ENCODE results near the gene EFHC2.

The EFHC2 gene

DNA sequence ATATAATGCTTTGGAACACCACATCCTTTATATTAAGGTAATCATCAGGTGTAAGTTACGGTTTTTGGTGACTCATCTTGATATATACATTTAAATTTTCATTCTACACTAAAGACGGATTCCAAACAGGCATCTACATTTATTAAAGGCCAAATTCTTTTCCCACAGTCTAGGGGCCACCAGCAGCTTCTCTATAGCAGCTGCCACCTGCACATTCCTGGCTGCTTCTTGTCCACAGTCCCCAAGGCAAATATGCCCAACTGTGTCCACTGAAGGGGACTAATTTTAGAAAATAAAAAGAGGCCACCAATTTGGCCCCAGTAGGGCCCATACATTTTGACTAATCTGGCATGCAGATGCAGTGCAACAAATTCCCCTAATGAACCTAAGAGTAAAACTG lies 96.6 kb downstream of the EFHC2 start:
- ATAC-seq = no peak
- no peak for TF ChIP-seq PPARA (CRISPR knock-in tag; IDR thresholded peaks at IDR 0.05; ENCODE audit: borderline replicate concordance)
- TF ChIP-seq GLIS3 (CRISPR knock-in tag; IDR thresholded peaks at IDR 0.05) = no peak
- TF ChIP-seq ZC3H10 (CRISPR knock-in tag; IDR thresholded peaks at IDR 0.05) = no peak
- TF ChIP-seq TOX (CRISPR knock-in tag; IDR thresholded peaks at IDR 0.05; ENCODE audit: borderline replicate concordance) = no peak
- TF ChIP-seq ZNF565 (CRISPR knock-in tag; conservative IDR thresholded peaks at IDR 0.05; ENCODE audit: low read depth) = no peak
- no peak for TF ChIP-seq BACH2 (CRISPR knock-in tag; IDR thresholded peaks at IDR 0.05; ENCODE audit: borderline replicate concordance)
- TF ChIP-seq CSDC2 (CRISPR knock-in tag; IDR thresholded peaks at IDR 0.05) = no peak
- TF ChIP-seq, protein P1, sequence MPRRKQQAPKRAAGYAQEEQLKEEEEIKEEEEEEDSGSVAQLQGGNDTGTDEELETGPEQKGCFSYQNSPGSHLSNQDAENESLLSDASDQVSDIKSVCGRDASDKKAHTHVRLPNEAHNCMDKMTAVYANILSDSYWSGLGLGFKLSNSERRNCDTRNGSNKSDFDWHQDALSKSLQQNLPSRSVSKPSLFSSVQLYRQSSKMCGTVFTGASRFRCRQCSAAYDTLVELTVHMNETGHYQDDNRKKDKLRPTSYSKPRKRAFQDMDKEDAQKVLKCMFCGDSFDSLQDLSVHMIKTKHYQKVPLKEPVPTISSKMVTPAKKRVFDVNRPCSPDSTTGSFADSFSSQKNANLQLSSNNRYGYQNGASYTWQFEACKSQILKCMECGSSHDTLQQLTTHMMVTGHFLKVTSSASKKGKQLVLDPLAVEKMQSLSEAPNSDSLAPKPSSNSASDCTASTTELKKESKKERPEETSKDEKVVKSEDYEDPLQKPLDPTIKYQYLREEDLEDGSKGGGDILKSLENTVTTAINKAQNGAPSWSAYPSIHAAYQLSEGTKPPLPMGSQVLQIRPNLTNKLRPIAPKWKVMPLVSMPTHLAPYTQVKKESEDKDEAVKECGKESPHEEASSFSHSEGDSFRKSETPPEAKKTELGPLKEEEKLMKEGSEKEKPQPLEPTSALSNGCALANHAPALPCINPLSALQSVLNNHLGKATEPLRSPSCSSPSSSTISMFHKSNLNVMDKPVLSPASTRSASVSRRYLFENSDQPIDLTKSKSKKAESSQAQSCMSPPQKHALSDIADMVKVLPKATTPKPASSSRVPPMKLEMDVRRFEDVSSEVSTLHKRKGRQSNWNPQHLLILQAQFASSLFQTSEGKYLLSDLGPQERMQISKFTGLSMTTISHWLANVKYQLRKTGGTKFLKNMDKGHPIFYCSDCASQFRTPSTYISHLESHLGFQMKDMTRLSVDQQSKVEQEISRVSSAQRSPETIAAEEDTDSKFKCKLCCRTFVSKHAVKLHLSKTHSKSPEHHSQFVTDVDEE (CRISPR knock-in tag; IDR thresholded peaks at IDR 0.05) = no peak
- no peak for TF ChIP-seq ISL1 (CRISPR knock-in tag; IDR thresholded peaks at IDR 0.05)
- no peak for TF ChIP-seq RARB (CRISPR knock-in tag; IDR thresholded peaks at IDR 0.05)
- no peak for TF ChIP-seq SNAI2 (CRISPR knock-in tag; IDR thresholded peaks at IDR 0.05)
- TF ChIP-seq, protein P2, sequence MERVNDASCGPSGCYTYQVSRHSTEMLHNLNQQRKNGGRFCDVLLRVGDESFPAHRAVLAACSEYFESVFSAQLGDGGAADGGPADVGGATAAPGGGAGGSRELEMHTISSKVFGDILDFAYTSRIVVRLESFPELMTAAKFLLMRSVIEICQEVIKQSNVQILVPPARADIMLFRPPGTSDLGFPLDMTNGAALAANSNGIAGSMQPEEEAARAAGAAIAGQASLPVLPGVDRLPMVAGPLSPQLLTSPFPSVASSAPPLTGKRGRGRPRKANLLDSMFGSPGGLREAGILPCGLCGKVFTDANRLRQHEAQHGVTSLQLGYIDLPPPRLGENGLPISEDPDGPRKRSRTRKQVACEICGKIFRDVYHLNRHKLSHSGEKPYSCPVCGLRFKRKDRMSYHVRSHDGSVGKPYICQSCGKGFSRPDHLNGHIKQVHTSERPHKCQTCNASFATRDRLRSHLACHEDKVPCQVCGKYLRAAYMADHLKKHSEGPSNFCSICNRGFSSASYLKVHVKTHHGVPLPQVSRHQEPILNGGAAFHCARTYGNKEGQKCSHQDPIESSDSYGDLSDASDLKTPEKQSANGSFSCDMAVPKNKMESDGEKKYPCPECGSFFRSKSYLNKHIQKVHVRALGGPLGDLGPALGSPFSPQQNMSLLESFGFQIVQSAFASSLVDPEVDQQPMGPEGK (CRISPR knock-in tag; IDR thresholded peaks at IDR 0.05; ENCODE audit: borderline replicate concordance) = no peak
- TF ChIP-seq, protein P3, sequence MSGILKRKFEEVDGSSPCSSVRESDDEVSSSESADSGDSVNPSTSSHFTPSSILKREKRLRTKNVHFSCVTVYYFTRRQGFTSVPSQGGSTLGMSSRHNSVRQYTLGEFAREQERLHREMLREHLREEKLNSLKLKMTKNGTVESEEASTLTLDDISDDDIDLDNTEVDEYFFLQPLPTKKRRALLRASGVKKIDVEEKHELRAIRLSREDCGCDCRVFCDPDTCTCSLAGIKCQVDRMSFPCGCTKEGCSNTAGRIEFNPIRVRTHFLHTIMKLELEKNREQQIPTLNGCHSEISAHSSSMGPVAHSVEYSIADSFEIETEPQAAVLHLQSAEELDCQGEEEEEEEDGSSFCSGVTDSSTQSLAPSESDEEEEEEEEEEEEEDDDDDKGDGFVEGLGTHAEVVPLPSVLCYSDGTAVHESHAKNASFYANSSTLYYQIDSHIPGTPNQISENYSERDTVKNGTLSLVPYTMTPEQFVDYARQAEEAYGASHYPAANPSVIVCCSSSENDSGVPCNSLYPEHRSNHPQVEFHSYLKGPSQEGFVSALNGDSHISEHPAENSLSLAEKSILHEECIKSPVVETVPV (CRISPR knock-in tag; IDR thresholded peaks at IDR 0.05) = no peak
- TF ChIP-seq, protein P4, sequence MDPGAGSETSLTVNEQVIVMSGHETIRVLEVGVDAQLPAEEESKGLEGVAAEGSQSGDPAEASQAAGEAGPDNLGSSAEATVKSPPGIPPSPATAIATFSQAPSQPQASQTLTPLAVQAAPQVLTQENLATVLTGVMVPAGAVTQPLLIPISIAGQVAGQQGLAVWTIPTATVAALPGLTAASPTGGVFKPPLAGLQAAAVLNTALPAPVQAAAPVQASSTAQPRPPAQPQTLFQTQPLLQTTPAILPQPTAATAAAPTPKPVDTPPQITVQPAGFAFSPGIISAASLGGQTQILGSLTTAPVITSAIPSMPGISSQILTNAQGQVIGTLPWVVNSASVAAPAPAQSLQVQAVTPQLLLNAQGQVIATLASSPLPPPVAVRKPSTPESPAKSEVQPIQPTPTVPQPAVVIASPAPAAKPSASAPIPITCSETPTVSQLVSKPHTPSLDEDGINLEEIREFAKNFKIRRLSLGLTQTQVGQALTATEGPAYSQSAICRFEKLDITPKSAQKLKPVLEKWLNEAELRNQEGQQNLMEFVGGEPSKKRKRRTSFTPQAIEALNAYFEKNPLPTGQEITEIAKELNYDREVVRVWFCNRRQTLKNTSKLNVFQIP (CRISPR knock-in tag; IDR thresholded peaks at IDR 0.05; ENCODE audit: borderline replicate concordance, low read depth) = no peak
- no peak for TF ChIP-seq TCF4 (CRISPR knock-in tag; IDR thresholded peaks at IDR 0.05; ENCODE audit: borderline replicate concordance)
- no peak for TF ChIP-seq ZFP30 (CRISPR knock-in tag; IDR thresholded peaks at IDR 0.05)
- no peak for TF ChIP-seq ESRRG (CRISPR knock-in tag; IDR thresholded peaks at IDR 0.05)
- no peak for TF ChIP-seq OSR1 (CRISPR knock-in tag; IDR thresholded peaks at IDR 0.05)
- no peak for TF ChIP-seq ZFP3 (CRISPR knock-in tag; IDR thresholded peaks at IDR 0.05)

DNA sequence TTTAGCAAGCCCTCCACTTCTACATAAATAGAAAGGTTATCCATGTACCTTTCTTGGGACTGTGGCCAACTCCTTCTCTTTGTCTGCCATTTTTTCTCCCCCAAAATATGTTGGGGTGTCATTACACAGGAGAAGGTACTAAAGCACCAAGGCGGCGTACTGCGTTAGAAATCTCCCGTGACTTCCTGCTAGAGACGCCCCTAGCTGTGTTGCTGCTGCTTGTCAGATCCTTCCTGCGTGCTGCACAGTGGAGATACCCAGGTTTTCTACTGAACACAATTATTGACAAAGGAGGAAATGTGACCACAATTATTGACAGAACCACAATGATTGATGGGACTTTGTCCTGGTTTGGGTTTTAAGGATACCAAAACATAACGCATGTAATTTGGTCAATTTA lies 97.7 kb downstream of the EFHC2 start:
- no peak for ATAC-seq
- TF ChIP-seq ISL1 (CRISPR knock-in tag; IDR thresholded peaks at IDR 0.05) = no peak
- TF ChIP-seq, protein P5, sequence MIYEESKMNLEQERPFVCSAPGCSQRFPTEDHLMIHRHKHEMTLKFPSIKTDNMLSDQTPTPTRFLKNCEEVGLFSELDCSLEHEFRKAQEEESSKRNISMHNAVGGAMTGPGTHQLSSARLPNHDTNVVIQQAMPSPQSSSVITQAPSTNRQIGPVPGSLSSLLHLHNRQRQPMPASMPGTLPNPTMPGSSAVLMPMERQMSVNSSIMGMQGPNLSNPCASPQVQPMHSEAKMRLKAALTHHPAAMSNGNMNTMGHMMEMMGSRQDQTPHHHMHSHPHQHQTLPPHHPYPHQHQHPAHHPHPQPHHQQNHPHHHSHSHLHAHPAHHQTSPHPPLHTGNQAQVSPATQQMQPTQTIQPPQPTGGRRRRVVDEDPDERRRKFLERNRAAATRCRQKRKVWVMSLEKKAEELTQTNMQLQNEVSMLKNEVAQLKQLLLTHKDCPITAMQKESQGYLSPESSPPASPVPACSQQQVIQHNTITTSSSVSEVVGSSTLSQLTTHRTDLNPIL (CRISPR knock-in tag; IDR thresholded peaks at IDR 0.05; ENCODE audit: low read depth) = no peak
- TF ChIP-seq, protein P1 (CRISPR knock-in tag; IDR thresholded peaks at IDR 0.05) = no peak
- TF ChIP-seq ZNF70 (CRISPR knock-in tag; IDR thresholded peaks at IDR 0.05) = no peak
- TF ChIP-seq, protein P2 (CRISPR knock-in tag; IDR thresholded peaks at IDR 0.05; ENCODE audit: borderline replicate concordance) = no peak
- TF ChIP-seq, protein P3 (CRISPR knock-in tag; IDR thresholded peaks at IDR 0.05) = no peak
- TF ChIP-seq, protein P4 (CRISPR knock-in tag; IDR thresholded peaks at IDR 0.05; ENCODE audit: borderline replicate concordance, low read depth) = no peak
- no peak for TF ChIP-seq ESRRG (CRISPR knock-in tag; IDR thresholded peaks at IDR 0.05)
- no peak for TF ChIP-seq RARB (CRISPR knock-in tag; IDR thresholded peaks at IDR 0.05)
- TF ChIP-seq ZC3H10 (CRISPR knock-in tag; IDR thresholded peaks at IDR 0.05) = no peak
- TF ChIP-seq TOX (CRISPR knock-in tag; IDR thresholded peaks at IDR 0.05; ENCODE audit: borderline replicate concordance) = no peak
- TF ChIP-seq ARNTL (CRISPR knock-in tag; IDR thresholded peaks at IDR 0.05; ENCODE audit: borderline replicate concordance, low read depth) = no peak
- no peak for TF ChIP-seq ZFP3 (CRISPR knock-in tag; IDR thresholded peaks at IDR 0.05)
